Measurements from ENCODE around the gene EFNA1.

GRCh38 chr1:155093911-155094621 lies 33.6 kb upstream of the EFNA1 start:
- TF ChIP-seq POU2F2 (IDR thresholded peaks at IDR 0.05; ENCODE audit: low read depth, low read length) (no peak), POLR2A (IDR thresholded peaks at IDR 0.05; ENCODE audit: low read depth, low read length) (no peak), POLR2AphosphoS5 (IDR thresholded peaks at IDR 0.05; ENCODE audit: low read depth, low read length) (no peak), TAF1 (IDR thresholded peaks at IDR 0.05; ENCODE audit: low read depth, low read length) (no peak), SPI1 (IDR thresholded peaks at IDR 0.05; ENCODE audit: low read depth, low read length) (no peak), PAX5 (IDR thresholded peaks at IDR 0.05; ENCODE audit: insufficient read depth, low read length, severe bottlenecking) (no peak)
